GM19463 (cell line): ENCODE measurements around the gene LRRK2.
A peak's percentile ranks its signal among the peaks of the same experiment; 100 is the strongest.
"Not testable (repeated sequence)": the region's sequence is repeated elsewhere in the genome, so short reads cannot be mapped to it uniquely, and the experiment has no call there.

Experiments
- ATAC-seq: cut with Tn5 transposase; IDR thresholded peaks from one replicate; pipeline ENCODE4 v1.9.1; 2021; ENCODE audit warnings: mild to moderate bottlenecking, moderate library complexity; ENCODE audit not compliant: unreplicated experiment

Gene LRRK2

DNA sequence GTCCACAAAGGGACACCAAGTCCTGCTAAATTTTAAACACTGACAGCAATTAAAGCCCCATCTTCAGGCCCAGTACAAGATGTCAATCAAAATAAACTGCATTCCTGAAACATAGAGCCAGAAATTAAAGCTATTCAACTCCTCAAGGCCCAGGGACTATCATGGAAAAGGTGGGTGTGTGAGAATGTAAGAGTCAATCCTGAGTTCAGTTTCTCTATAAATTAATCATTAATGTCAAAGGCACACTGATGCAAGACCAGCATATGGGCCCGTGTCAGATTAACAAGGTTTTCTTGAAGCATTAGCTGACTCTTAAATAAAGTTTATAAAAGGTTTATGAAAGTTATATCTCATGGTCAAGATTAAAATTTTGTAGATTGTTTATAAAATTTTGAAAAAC lies 13.6 kb upstream of the LRRK2 start:
- not testable (repeated sequence) for ATAC-seq

GRCh38 chr12:40212566-40212965 lies 12.2 kb upstream of the LRRK2 start:
- ATAC-seq, result no peak

DNA sequence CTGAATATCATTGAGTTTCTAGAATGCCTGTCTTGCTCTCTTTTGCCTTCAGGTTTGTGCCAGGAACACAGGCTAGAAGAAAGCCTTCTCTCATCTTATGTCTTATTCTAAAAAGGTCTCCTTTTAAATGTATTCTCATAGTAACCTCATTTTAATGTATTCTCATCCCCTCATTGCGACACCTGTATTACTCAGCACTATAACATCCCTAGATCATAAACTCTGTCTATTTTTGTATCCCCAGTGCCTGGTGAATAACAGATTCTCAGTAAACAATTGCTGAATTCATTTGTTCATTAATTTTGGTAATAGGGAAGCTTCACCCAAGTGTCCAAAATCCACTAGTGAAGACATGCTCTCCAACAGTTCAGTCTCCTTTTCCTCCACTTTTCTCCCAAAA lies 8.8 kb upstream of the LRRK2 start:
- ATAC-seq, result no peak

DNA sequence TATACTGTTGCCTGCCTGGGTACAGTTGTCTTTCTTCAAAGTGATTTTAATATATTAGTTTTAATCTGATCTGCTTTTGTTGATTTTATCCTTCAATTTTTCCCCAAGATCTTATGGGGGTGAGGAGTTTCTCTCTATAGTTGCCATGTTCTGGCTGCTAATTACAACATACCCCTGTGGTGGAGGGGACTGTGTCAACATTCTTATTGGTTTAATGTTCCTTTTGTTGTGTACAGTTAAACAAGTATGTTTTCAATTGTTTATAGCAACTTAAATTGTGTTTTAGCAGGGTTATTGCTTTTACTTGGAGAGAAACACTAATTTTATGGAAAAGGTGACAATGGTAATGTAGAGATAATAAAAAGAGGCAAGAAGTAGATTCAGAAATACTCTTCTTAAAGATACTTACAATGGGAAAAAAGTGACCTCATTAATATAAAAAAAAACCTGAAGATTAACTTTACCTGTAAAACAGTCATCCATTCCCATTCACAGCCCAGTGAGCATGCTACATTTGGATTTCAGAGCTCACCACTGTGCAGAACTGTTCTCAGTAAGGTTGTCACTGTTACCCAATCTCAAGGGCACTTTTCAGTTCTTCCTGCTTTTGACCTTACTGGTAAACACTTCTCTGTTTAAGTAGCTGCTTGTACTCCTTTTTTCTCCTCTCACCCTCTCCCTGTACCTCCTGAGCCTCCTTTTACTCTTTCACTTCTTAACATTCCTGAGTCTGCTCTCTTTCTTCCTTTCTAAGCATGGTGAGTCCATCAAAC lies 8.1 kb upstream of the LRRK2 start:
- ATAC-seq, result no peak

GRCh38 chr12:40219760-40220159 lies 5.0 kb upstream of the LRRK2 start:
- ATAC-seq, result no peak

DNA sequence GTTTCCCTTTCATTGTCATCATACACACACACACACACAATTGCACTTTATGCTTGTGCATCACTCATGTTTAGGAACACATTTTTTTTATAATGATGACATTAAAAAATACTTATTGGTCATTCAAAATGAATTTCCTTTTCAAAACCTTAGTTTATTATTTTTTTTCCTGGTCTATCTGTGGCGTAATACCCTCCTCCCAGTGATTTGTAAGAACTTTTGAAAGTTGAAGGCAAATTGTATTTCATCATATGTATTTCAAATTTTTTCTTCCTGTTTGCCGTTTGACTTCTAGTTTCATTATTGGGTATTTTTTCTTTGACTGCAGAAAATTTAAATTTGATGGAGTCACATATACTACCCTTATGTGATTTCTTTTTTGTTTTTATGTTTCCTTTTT lies 2.5 kb upstream of the LRRK2 start:
- no peak for ATAC-seq

GRCh38 chr12:40223646-40224045 lies 1.2 kb upstream of the LRRK2 start:
- ATAC-seq, result no peak

DNA sequence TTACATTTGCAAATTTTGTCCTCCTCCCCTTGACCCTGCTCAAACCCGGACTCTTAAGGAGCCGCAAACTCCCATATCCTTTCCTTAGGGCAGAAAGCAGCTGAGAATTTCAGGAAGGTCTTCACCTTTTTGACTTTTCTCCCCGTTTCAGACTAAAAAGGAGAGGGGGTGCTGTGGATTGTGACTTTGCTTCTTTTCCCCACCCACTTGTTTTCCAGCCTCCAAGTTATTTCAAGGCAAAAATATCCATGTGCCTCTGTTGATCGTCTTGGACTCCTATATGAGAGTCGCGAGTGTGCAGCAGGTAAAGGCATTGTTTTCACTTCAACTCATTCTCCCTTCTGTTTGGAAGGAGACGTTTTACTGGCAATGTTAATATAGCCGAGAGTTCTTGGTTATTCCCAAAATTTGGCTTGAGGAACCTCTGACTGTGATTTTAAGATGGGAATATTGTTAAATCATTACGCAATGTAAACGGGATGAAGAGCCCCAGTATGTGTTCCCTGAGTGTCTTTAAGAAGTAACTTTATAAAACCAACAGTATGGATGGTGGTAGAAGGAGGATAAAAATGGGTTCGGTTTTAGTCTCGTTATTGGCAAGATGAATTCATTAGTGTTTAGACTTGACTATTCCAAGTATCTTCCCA lies 663 bp downstream of the LRRK2 start:
- ATAC-seq, result no peak

DNA sequence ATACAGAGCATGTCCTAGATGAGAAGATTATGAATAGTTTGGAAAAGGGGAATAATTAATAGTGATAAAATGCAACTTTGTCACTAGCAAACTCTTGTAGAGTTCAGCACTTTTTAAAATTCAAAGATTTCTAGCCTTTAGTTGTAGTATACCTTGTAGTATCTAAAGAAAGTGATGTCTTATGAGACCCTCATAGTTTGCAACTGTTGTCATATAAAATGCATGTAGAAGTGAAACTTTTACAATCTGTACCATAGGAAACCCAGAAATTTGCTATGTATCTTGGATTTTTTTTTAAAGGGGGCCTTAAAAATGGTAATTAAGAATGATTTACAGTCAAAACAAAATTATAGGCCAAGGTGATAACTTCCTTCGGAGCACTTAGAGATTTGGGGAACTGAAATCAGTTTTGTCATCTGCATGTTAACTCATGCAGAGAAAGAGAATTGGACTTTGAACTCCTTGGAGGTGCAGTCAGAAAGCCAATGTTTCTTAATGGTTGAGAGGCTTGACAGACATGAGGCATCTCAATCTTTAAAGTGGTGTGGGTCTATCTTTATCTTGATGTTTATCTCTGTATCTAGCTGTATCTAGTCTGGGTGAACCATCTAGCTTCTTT lies 1.3 kb downstream of the LRRK2 start:
- peak; percentile 43 for ATAC-seq

DNA sequence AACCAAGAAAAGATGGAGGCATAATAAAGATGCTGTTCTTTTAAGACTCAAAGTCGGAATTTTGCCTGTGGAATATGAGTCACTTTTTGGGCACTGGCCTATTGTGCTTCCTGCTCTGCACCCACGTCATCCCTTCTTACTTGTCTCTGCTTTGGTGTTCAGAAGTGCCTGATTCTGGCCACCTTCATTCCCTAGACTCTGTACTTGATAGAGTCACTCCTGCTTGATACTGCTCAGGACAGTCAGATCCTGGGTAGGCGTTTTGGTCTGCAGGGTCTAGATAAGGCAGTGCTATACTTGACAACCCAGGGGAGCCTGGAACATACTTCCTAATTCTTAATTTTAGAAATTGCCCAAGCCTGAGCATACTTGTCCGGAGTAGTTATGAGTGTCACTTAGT lies 1.9 kb downstream of the LRRK2 start:
- peak; percentile 20 for ATAC-seq

- ATAC-seq, result no peak
Observed at GRCh38 chr12:40227447-40227846, 2.6 kb downstream of the LRRK2 start.

GRCh38 chr12:40228727-40229126 lies 3.9 kb downstream of the LRRK2 start:
- no peak for ATAC-seq

GRCh38 chr12:40229690-40230651 lies 5.2 kb downstream of the LRRK2 start:
- ATAC-seq, result no peak

- no peak for ATAC-seq
Observed at GRCh38 chr12:40232602-40233001, 7.8 kb downstream of the LRRK2 start.

- no peak for ATAC-seq
Observed at GRCh38 chr12:40233741-40234367, 9.1 kb downstream of the LRRK2 start.

GRCh38 chr12:40236357-40236850 lies 11.6 kb downstream of the LRRK2 start:
- no peak for ATAC-seq

GRCh38 chr12:40238266-40238902 lies 13.6 kb downstream of the LRRK2 start:
- no peak for ATAC-seq

GRCh38 chr12:40238979-40239378 lies 14.2 kb downstream of the LRRK2 start:
- no peak for ATAC-seq

- no peak for ATAC-seq
Observed at GRCh38 chr12:40240779-40241178, 16.0 kb downstream of the LRRK2 start.

DNA sequence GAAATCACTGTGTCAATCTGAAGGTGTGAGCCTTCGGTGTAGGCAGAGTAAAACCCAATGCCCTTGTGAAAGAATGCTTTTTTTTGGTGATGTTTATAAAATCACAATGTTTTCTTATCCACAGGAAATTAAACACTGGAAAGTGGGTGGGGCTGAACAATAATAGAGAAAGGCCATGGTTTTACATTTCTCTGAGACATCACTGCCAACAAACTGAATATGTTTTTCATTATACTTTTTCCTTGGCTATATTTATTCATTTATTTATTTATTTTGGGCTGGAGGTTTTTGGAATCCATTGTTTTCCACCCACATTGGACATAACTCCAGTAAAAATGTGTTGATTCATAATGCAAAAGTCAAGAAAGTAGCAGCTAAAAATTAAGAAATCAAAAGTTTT lies 16.9 kb downstream of the LRRK2 start:
- no peak for ATAC-seq
